Measurements from ENCODE around the gene PTPA.

DNA sequence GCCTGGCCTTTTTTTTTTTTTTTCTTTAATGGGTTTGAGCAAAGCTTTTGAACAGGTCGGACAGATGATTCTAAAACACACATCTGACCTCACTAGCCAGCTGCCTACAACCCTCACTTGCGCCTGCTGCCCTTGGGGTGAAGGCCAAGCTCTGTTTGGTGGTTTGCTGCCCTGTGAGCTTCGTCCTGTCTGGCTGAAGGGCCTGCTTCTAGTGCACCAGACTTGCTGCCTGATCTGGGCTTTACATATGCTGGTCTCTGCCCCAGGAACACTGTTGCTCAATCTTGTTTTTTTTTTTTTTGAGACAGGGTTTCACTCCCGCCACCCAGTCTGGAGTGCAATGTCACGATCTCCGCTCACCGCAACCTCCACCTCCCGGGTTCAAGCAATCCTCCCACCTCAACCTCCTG lies 46.7 kb upstream of the PTPA start:
- TF ChIP-seq, protein P1, sequence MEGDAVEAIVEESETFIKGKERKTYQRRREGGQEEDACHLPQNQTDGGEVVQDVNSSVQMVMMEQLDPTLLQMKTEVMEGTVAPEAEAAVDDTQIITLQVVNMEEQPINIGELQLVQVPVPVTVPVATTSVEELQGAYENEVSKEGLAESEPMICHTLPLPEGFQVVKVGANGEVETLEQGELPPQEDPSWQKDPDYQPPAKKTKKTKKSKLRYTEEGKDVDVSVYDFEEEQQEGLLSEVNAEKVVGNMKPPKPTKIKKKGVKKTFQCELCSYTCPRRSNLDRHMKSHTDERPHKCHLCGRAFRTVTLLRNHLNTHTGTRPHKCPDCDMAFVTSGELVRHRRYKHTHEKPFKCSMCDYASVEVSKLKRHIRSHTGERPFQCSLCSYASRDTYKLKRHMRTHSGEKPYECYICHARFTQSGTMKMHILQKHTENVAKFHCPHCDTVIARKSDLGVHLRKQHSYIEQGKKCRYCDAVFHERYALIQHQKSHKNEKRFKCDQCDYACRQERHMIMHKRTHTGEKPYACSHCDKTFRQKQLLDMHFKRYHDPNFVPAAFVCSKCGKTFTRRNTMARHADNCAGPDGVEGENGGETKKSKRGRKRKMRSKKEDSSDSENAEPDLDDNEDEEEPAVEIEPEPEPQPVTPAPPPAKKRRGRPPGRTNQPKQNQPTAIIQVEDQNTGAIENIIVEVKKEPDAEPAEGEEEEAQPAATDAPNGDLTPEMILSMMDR (IDR thresholded peaks at IDR 0.05; ENCODE audit: extremely low read depth in 1 of 2, insufficient read depth in 1 of 2, low read depth in 1 of 2, low read length in 2 of 2), result no peak
- TF ChIP-seq POLR2A (IDR thresholded peaks at IDR 0.05; ENCODE audit: low read depth, low read length) (no peak), MYC (IDR thresholded peaks at IDR 0.05; ENCODE audit: low read depth, low read length) (no peak), POLR2AphosphoS5 (IDR thresholded peaks at IDR 0.05; ENCODE audit: insufficient read depth, low read depth, low read length) (no peak)

All from endothelial cell of umbilical vein (primary cell).